ENCODE results near the gene NOL3. TPM values are rescaled to one million over a fixed set of nuclear protein-coding genes. Genes with fewer than 3 reads are reported as not detected.
A peak's percentile ranks its signal among the peaks of the same experiment; 100 is the strongest.

Gene NOL3
- total RNA-seq, 1 experiment from 2014 or later: 8.5 TPM

DNA sequence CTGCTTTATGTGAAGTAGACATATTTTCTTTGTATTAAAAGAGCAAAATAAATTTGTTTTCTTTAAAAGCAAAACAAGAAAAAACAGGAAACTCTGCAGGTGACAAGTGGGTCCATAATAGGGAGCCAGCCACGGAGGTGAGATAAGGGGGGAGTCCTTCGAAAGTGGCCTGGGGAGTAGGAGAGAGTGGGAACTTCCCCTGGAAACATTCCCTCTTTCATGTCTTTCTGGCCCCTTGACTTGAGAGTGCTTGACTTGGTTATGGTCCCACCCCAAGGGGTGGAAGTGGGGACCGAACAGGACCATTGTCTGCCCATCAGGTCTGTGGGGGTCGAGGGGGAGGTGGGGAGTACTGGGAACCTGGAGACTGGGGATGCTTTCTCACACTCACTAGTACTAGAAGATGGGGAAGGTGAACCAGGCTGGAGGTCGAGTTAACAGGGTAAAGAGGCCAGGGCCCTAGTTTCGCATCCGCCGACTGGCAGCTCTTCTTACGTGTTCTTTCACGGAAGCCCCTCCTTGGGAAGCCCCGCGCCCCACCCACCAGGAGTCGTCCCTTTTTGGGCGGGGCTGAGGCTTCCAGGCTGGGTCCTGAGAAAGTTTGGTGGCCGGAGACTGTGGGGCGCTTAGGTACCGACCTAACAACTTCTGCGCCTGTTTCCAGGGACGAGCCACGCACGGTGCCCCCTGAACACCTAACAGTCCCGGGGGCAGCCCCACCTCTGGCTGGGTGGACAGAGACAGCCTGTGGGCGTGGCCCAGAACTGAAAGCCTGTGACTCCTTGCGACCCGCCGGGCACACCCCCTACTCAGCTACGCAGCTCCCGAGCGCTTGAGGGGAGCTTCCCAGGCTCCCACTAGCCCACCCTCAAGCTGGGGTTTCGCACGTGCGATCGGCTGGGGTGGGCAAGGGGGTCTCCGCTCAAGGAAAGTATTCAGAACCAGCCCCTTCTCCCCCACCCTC, 11.4 kb upstream of the NOL3 start:
- peaks cover 25% of the 10 kb centered on the region for H3K4me1 Mint-ChIP-seq
- TF ChIP-seq IRF2 (CRISPR knock-in tag; IDR thresholded peaks at IDR 0.05; ENCODE audit: borderline replicate concordance, low read depth): no peak
- TF ChIP-seq TEAD1 (CRISPR knock-in tag; IDR thresholded peaks at IDR 0.05): no peak
- no peak for TF ChIP-seq NFATC4 (CRISPR knock-in tag; IDR thresholded peaks at IDR 0.05)
- TF ChIP-seq ZNF671 (CRISPR knock-in tag; IDR thresholded peaks at IDR 0.05): no peak
- TF ChIP-seq NR1H2 (CRISPR knock-in tag; IDR thresholded peaks at IDR 0.05): no peak
- TF ChIP-seq, protein P1, sequence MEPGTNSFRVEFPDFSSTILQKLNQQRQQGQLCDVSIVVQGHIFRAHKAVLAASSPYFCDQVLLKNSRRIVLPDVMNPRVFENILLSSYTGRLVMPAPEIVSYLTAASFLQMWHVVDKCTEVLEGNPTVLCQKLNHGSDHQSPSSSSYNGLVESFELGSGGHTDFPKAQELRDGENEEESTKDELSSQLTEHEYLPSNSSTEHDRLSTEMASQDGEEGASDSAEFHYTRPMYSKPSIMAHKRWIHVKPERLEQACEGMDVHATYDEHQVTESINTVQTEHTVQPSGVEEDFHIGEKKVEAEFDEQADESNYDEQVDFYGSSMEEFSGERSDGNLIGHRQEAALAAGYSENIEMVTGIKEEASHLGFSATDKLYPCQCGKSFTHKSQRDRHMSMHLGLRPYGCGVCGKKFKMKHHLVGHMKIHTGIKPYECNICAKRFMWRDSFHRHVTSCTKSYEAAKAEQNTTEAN (CRISPR knock-in tag; IDR thresholded peaks at IDR 0.05): no peak
- TF ChIP-seq, protein P2, sequence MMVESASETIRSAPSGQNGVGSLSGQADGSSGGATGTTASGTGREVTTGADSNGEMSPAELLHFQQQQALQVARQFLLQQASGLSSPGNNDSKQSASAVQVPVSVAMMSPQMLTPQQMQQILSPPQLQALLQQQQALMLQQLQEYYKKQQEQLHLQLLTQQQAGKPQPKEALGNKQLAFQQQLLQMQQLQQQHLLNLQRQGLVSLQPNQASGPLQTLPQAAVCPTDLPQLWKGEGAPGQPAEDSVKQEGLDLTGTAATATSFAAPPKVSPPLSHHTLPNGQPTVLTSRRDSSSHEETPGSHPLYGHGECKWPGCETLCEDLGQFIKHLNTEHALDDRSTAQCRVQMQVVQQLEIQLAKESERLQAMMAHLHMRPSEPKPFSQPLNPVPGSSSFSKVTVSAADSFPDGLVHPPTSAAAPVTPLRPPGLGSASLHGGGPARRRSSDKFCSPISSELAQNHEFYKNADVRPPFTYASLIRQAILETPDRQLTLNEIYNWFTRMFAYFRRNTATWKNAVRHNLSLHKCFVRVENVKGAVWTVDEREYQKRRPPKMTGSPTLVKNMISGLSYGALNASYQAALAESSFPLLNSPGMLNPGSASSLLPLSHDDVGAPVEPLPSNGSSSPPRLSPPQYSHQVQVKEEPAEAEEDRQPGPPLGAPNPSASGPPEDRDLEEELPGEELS (CRISPR knock-in tag; IDR thresholded peaks at IDR 0.05): no peak
- TF ChIP-seq, protein P3, sequence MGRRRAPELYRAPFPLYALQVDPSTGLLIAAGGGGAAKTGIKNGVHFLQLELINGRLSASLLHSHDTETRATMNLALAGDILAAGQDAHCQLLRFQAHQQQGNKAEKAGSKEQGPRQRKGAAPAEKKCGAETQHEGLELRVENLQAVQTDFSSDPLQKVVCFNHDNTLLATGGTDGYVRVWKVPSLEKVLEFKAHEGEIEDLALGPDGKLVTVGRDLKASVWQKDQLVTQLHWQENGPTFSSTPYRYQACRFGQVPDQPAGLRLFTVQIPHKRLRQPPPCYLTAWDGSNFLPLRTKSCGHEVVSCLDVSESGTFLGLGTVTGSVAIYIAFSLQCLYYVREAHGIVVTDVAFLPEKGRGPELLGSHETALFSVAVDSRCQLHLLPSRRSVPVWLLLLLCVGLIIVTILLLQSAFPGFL (CRISPR knock-in tag; IDR thresholded peaks at IDR 0.05; ENCODE audit: borderline replicate concordance): no peak
- no peak for TF ChIP-seq ZNF121 (CRISPR knock-in tag; IDR thresholded peaks at IDR 0.05)
- no peak for TF ChIP-seq NR3C1 (CRISPR knock-in tag; conservative IDR thresholded peaks at IDR 0.05; ENCODE audit: low read depth)
- TF ChIP-seq, protein P4, sequence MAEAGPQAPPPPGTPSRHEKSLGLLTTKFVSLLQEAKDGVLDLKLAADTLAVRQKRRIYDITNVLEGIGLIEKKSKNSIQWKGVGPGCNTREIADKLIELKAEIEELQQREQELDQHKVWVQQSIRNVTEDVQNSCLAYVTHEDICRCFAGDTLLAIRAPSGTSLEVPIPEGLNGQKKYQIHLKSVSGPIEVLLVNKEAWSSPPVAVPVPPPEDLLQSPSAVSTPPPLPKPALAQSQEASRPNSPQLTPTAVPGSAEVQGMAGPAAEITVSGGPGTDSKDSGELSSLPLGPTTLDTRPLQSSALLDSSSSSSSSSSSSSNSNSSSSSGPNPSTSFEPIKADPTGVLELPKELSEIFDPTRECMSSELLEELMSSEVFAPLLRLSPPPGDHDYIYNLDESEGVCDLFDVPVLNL (CRISPR knock-in tag; IDR thresholded peaks at IDR 0.05; ENCODE audit: borderline replicate concordance, low read depth): no peak
- no peak for TF ChIP-seq ZNF416 (CRISPR knock-in tag; IDR thresholded peaks at IDR 0.05)
- TF ChIP-seq, protein P5, sequence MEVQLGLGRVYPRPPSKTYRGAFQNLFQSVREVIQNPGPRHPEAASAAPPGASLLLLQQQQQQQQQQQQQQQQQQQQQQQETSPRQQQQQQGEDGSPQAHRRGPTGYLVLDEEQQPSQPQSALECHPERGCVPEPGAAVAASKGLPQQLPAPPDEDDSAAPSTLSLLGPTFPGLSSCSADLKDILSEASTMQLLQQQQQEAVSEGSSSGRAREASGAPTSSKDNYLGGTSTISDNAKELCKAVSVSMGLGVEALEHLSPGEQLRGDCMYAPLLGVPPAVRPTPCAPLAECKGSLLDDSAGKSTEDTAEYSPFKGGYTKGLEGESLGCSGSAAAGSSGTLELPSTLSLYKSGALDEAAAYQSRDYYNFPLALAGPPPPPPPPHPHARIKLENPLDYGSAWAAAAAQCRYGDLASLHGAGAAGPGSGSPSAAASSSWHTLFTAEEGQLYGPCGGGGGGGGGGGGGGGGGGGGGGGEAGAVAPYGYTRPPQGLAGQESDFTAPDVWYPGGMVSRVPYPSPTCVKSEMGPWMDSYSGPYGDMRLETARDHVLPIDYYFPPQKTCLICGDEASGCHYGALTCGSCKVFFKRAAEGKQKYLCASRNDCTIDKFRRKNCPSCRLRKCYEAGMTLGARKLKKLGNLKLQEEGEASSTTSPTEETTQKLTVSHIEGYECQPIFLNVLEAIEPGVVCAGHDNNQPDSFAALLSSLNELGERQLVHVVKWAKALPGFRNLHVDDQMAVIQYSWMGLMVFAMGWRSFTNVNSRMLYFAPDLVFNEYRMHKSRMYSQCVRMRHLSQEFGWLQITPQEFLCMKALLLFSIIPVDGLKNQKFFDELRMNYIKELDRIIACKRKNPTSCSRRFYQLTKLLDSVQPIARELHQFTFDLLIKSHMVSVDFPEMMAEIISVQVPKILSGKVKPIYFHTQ (CRISPR knock-in tag; IDR thresholded peaks at IDR 0.05): no peak
- TF ChIP-seq, protein P6, sequence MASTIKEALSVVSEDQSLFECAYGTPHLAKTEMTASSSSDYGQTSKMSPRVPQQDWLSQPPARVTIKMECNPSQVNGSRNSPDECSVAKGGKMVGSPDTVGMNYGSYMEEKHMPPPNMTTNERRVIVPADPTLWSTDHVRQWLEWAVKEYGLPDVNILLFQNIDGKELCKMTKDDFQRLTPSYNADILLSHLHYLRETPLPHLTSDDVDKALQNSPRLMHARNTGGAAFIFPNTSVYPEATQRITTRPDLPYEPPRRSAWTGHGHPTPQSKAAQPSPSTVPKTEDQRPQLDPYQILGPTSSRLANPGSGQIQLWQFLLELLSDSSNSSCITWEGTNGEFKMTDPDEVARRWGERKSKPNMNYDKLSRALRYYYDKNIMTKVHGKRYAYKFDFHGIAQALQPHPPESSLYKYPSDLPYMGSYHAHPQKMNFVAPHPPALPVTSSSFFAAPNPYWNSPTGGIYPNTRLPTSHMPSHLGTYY (CRISPR knock-in tag; IDR thresholded peaks at IDR 0.05): no peak
- TF ChIP-seq, protein P7, sequence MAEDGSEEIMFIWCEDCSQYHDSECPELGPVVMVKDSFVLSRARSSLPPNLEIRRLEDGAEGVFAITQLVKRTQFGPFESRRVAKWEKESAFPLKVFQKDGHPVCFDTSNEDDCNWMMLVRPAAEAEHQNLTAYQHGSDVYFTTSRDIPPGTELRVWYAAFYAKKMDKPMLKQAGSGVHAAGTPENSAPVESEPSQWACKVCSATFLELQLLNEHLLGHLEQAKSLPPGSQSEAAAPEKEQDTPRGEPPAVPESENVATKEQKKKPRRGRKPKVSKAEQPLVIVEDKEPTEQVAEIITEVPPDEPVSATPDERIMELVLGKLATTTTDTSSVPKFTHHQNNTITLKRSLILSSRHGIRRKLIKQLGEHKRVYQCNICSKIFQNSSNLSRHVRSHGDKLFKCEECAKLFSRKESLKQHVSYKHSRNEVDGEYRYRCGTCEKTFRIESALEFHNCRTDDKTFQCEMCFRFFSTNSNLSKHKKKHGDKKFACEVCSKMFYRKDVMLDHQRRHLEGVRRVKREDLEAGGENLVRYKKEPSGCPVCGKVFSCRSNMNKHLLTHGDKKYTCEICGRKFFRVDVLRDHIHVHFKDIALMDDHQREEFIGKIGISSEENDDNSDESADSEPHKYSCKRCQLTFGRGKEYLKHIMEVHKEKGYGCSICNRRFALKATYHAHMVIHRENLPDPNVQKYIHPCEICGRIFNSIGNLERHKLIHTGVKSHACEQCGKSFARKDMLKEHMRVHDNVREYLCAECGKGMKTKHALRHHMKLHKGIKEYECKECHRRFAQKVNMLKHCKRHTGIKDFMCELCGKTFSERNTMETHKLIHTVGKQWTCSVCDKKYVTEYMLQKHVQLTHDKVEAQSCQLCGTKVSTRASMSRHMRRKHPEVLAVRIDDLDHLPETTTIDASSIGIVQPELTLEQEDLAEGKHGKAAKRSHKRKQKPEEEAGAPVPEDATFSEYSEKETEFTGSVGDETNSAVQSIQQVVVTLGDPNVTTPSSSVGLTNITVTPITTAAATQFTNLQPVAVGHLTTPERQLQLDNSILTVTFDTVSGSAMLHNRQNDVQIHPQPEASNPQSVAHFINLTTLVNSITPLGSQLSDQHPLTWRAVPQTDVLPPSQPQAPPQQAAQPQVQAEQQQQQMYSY (CRISPR knock-in tag; IDR thresholded peaks at IDR 0.05): no peak
- no peak for TF ChIP-seq CREM (CRISPR knock-in tag; IDR thresholded peaks at IDR 0.05)
- TF ChIP-seq, protein P8, sequence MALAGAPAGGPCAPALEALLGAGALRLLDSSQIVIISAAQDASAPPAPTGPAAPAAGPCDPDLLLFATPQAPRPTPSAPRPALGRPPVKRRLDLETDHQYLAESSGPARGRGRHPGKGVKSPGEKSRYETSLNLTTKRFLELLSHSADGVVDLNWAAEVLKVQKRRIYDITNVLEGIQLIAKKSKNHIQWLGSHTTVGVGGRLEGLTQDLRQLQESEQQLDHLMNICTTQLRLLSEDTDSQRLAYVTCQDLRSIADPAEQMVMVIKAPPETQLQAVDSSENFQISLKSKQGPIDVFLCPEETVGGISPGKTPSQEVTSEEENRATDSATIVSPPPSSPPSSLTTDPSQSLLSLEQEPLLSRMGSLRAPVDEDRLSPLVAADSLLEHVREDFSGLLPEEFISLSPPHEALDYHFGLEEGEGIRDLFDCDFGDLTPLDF (CRISPR knock-in tag; IDR thresholded peaks at IDR 0.05): no peak
- no peak for TF ChIP-seq KAT7 (CRISPR knock-in tag; IDR thresholded peaks at IDR 0.05; ENCODE audit: borderline replicate concordance)
- TF ChIP-seq ZNF232 (CRISPR knock-in tag; IDR thresholded peaks at IDR 0.05): no peak
- no peak for TF ChIP-seq CBFB (CRISPR knock-in tag; IDR thresholded peaks at IDR 0.05; ENCODE audit: low read depth)
- POLR2A ChIA-PET: interaction anchor here (0.9 to 1.0 kb wide), 2 partner anchors 19 to 151 kb away, joined by 3 read pairs; no protein-coding TSS in a partner anchor
- peaks cover 2% of the 10 kb centered on the region; the same call in 1 of the 2 replicates for H3K36me3 Mint-ChIP-seq
- CTCF ChIA-PET: interaction anchor here (0.8 to 15.3 kb wide), 12 partner anchors 8 to 205 kb away, joined by 3 to 386 read pairs (median 8); partner anchors contain the start of genes B3GNT9, CES3, HSF4 and NOL3
- H3K27me3 Mint-ChIP-seq (ENCODE audit: low read depth): peaks cover 100% of the 10 kb centered on the region
- H3K9me3 Mint-ChIP-seq: no peaks in the 10 kb centered on the region
- DNase-seq (ENCODE audit: low spot score): peak; percentile 48
- peak overlapping the region; percentile 74 for H3K4me3 Mint-ChIP-seq
- 0 out of 2 replicates have a peak, but pooled peaks have one; percentile 1 for ATAC-seq
- H3K27ac Mint-ChIP-seq: no peak overlapping the region
